Lung (tissue), 12 donors: Measurements from ENCODE around the gene EPS8L2. TPM values are rescaled to one million over a fixed set of nuclear protein-coding genes. Genes with fewer than 3 reads are reported as not detected.

ENCODE experiments used
- ATAC-seq: fragments of 200-7000 bp; cut with Tn5 transposase; one replicate; pipeline ENCODE4 v1.9.1; 2020; ENCODE audit warnings: moderate number of reproducible peaks; ENCODE audit not compliant: insufficient read depth, low FRiP score
- DNase-seq, 3 donors: peaks; one replicate each; pipeline ENCODE4 v3.0.0-alpha.2; 2013 to 2017
- H3K27ac ChIP-seq, 2 donors: one replicate each; pipeline ENCODE4 v1.5.1; 2013; ENCODE audit warnings: mild to moderate bottlenecking in 2 of 2, moderate library complexity in 2 of 2, control low read depth in 1 of 2, inconsistent platforms in 1 of 2, low read depth in 1 of 2, low read length in 1 of 2
- H3K27me3 ChIP-seq, 3 donors: one replicate each; pipeline ENCODE4 v1.5.1; 2013; ENCODE audit warnings: low read length in 2 of 3; ENCODE audit not compliant: control insufficient read depth in 3 of 3, insufficient read depth in 3 of 3
- H3K36me3 ChIP-seq, 4 donors: one replicate each; pipeline ENCODE4 v1.5.1; 2013; ENCODE audit warnings: low read length in 4 of 4, mild to moderate bottlenecking in 1 of 4, moderate library complexity in 1 of 4; ENCODE audit not compliant: control insufficient read depth in 4 of 4, insufficient read depth in 4 of 4
- H3K4me1 ChIP-seq, 5 donors: one replicate each; pipeline ENCODE4 v1.5.1; 2013; ENCODE audit warnings: low read length in 5 of 5, mild to moderate bottlenecking in 2 of 5, moderate library complexity in 1 of 5; ENCODE audit not compliant: control insufficient read depth in 5 of 5, insufficient read depth in 5 of 5
- H3K4me3 ChIP-seq: one replicate; pipeline ENCODE4 v1.5.1; 2013; ENCODE audit warnings: mild to moderate bottlenecking, control low read depth, moderate library complexity
- H3K9ac ChIP-seq, 2 donors: one replicate each; pipeline ENCODE4 v1.5.1; 2013; ENCODE audit warnings: low read length in 2 of 2, control low read depth in 1 of 2; ENCODE audit not compliant: insufficient read depth in 1 of 2
- H3K9me3 ChIP-seq, 4 donors: one replicate each; pipeline ENCODE4 v1.5.1; 2013; ENCODE audit warnings: low read length in 3 of 4, mild to moderate bottlenecking in 1 of 4, moderate library complexity in 1 of 4; ENCODE audit not compliant: control insufficient read depth in 4 of 4, insufficient read depth in 3 of 4
- WGBS, 2 donors: extraction: QIAGEN DNeasy Blood & Tissue Kit; methylation state at CpG; one replicate each; pipeline ENCODE4 v1.1.7; 2013; 5-methylcytosine and 5-hydroxymethylcytosine counted together
- polyA plus RNA-seq, 2 donors: library from polyadenylated mRNA; stranded (reverse); fragments of 200-250 nt; gene quantifications; one replicate each; pipeline ENCODE4 v1.2.1, GENCODE V29; 2013
- total RNA-seq, 2 donors: library from RNA; depleted of rRNA in 1 of 2; stranded (reverse); fragments of >200 nt in 1 of 2; gene quantifications; one replicate each; pipeline ENCODE4 v1.2.1, GENCODE V29; 2014 to 2021
- TF ChIP-seq, protein P1 (sequence below): IDR thresholded peaks from 2 replicates; pipeline ENCODE4 v1.5.1; 2012; ENCODE audit warnings: mild to moderate bottlenecking; ENCODE audit errors: control extremely low read depth, extremely low read depth
- donor health status: control.
- donor health status: control.
- donor health status: Bipolar disorder and iron deficiency.
- donor health status: healthy.
- donor health status: DM: yes; HTN: yes; CAD: no.

Gene EPS8L2
- total and polyA plus RNA-seq, 4 donors = 35.6 to 166 (median 103) TPM

- Histone ChIP-seq H3K9ac (no peak overlapping the region), H3K27me3 (no peaks in the 10 kb centered on the region), H3K36me3 (peaks cover 0 to 12% (median 3%) of the 10 kb centered on the region in 4 donors), H3K4me1 (peaks cover 0 to 7% (median 0%) of the 10 kb centered on the region in 5 donors), H3K27ac (no peak overlapping the region), H3K9me3 (no peaks in the 10 kb centered on the region), H3K4me3 (no peak overlapping the region)
- DNase-seq = no peak
- ATAC-seq = peak; percentile 34
- TF ChIP-seq, protein P1, sequence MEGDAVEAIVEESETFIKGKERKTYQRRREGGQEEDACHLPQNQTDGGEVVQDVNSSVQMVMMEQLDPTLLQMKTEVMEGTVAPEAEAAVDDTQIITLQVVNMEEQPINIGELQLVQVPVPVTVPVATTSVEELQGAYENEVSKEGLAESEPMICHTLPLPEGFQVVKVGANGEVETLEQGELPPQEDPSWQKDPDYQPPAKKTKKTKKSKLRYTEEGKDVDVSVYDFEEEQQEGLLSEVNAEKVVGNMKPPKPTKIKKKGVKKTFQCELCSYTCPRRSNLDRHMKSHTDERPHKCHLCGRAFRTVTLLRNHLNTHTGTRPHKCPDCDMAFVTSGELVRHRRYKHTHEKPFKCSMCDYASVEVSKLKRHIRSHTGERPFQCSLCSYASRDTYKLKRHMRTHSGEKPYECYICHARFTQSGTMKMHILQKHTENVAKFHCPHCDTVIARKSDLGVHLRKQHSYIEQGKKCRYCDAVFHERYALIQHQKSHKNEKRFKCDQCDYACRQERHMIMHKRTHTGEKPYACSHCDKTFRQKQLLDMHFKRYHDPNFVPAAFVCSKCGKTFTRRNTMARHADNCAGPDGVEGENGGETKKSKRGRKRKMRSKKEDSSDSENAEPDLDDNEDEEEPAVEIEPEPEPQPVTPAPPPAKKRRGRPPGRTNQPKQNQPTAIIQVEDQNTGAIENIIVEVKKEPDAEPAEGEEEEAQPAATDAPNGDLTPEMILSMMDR = no peak
- WGBS, 2 donors = 69 to 79% methylated on average over 11 of the region's 11 CpGs
These were observed 40.2 kb upstream of the EPS8L2 start for GRCh38 chr11:665704-666281.

DNA sequence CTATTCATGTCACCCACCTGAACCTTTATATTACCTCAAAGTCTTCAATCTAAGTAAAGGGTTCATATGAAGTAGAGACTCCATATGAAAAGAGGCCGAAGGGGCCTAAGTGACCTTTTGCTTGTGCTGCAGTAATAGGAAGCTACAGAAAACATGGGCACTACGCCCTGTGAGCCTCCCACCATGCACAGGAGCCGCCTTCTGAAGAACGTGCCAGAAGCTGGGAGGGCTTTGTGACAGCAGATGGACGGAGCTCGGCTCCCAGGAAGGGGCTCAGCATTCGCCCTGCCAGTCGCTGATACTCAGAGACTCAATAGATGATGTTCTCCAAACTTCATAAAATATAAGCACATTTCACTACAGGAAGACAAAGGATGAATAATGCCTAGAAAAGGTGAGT, 32.2 kb upstream of the EPS8L2 start:
- TF ChIP-seq, protein P1 = no peak
- Histone ChIP-seq H3K27ac (no peak overlapping the region), H3K9ac (no peak overlapping the region), H3K4me3 (no peak overlapping the region), H3K27me3 (no peaks in the 10 kb centered on the region), H3K36me3 (peaks cover 15 to 26% (median 20%) of the 10 kb centered on the region in 4 donors), H3K9me3 (no peaks in the 10 kb centered on the region), H3K4me1 (peaks cover 0 to 2% (median 0%) of the 10 kb centered on the region in 5 donors)
- 94 to 97% methylated on average over 8 of the region's 8 CpGs for WGBS, 2 donors
- no peak for ATAC-seq
- no peak for DNase-seq

DNA sequence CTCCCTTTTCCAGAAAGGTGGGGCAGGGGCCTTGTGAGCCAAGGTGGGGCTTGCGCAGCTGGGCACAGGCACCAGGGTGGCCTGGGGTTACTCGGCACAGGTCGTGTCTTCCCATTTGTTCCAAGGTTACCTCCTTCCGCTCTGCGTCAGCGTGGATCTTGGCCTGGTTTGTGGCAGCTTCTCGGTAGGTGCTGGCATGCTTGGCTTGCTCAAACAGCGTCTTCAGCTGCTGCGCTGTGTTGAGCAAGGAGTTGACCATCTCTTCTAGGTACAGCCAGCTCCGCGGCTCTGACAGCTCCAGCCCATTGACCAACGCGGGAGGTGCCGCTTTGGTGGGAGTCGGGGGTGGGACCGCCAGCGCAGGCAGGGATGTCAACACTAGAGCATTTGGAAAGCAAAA, 31.6 kb upstream of the EPS8L2 start:
- H3K4me3 ChIP-seq = no peak overlapping the region
- H3K4me1 ChIP-seq = peaks cover 0 to 2% (median 0%) of the 10 kb centered on the region in 5 donors
- H3K9me3 ChIP-seq = no peaks in the 10 kb centered on the region
- ATAC-seq (no peak), DNase-seq (no peak)
- peaks cover 15 to 28% (median 20%) of the 10 kb centered on the region in 4 donors for H3K36me3 ChIP-seq
- TF ChIP-seq, protein P1 = no peak
- 94 to 95% methylated on average over 17 of the region's 17 CpGs for WGBS, 2 donors
- no peaks in the 10 kb centered on the region for H3K27me3 ChIP-seq
- no peak overlapping the region for H3K27ac ChIP-seq
- no peak overlapping the region for H3K9ac ChIP-seq

GRCh38 chr11:678297-678696, 27.7 kb upstream of the EPS8L2 start:
- Histone ChIP-seq H3K9me3 (no peaks in the 10 kb centered on the region), H3K4me1 (peaks cover 0 to 2% (median 0%) of the 10 kb centered on the region in 5 donors), H3K4me3 (no peak overlapping the region), H3K27ac (no peak overlapping the region), H3K36me3 (peaks cover 16 to 46% (median 26%) of the 10 kb centered on the region in 4 donors), H3K9ac (no peak overlapping the region), H3K27me3 (no peaks in the 10 kb centered on the region)
- TF ChIP-seq, protein P1 = no peak
- 96 to 97% methylated on average over 3 of the region's 3 CpGs for WGBS, 2 donors
- no peak for DNase-seq
- ATAC-seq = no peak
